Measurements from ENCODE around the gene HAT1.

The HAT1 gene

DNA sequence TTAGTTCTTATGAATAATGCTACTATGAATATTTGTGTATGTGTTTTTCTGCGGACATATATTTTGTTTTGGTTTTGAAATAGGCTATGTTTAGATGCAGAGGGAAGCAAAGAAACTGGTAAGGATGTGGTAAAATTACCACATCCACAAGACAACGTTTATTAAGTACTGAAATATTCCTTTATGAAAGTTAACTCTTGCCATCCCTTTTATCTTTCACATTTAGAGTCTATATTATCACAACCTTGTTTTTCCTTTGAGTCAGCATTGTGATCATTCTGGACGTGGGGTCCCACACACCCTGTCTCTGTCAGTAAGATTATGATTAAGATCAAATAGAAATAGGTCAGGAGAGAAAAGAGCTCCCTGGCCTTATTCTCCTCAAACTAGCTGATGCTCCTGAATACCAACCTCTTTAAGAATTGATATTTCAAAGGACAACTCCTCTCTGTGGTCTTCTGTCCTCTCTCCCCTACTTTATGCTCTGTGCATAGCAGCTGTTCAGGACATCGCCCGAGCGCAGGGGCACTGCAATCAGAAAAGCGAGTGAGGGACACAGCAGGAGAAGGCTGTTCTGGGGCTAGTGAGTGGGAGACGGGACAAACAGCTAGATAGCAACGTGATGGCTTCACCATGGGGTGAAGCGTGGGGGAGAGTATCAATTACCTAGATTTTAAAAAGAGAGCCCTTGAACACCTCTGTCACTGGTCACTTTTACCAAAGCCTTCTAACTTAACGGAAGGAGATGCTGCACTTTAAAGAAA, 89.7 kb downstream of the HAT1 start:
- TF ChIP-seq, protein P1, sequence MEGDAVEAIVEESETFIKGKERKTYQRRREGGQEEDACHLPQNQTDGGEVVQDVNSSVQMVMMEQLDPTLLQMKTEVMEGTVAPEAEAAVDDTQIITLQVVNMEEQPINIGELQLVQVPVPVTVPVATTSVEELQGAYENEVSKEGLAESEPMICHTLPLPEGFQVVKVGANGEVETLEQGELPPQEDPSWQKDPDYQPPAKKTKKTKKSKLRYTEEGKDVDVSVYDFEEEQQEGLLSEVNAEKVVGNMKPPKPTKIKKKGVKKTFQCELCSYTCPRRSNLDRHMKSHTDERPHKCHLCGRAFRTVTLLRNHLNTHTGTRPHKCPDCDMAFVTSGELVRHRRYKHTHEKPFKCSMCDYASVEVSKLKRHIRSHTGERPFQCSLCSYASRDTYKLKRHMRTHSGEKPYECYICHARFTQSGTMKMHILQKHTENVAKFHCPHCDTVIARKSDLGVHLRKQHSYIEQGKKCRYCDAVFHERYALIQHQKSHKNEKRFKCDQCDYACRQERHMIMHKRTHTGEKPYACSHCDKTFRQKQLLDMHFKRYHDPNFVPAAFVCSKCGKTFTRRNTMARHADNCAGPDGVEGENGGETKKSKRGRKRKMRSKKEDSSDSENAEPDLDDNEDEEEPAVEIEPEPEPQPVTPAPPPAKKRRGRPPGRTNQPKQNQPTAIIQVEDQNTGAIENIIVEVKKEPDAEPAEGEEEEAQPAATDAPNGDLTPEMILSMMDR (IDR thresholded peaks at IDR 0.05; ENCODE audit: extremely low read depth, insufficient read depth, missing control alignments): no peak
- no peak for DNase-seq (ENCODE audit: low spot score)
- in situ Hi-C loops (cut with MboI; ENCODE audit: low pct_unique_long_range_greater_than_20kb, low sequenced_read_pairs, unreplicated experiment): no loop called here

DNA sequence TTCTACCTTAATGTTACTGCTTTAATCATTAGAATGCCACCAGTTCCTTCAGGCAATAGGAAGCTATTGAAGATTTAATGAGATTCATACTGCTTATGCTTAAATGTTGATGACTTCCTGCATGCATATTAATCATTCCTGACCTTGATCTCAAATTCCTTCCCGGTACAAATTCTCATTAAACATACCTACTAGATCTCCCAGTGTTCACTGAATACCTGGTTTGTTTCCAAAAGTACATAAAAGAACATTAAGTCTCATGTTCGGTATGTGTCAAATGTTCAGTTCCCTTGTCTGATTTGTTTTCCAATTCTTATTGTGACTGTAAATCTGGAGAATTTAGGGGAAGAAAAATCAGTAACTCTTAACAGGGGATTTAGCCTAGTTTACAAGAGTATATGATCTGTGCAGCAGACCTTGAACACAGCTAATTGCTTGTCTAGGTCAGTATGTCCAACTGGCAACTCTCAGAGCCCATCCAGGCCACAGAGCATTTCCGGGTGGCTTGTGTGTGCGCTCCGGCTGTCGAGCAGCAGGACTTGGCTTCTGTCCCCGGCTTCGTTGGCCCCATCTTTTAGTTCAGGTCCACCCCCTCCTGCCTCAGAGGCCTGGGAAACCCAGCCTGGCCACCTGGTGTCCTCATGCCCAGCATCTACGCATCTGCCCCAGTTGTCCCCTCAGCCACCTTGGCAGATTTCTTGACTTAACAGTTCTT, 90.6 kb downstream of the HAT1 start:
- TF ChIP-seq, protein P1 (IDR thresholded peaks at IDR 0.05; ENCODE audit: extremely low read depth, insufficient read depth, missing control alignments): no peak
- no peak for DNase-seq (ENCODE audit: low spot score)
- in situ Hi-C loops (cut with MboI; ENCODE audit: low pct_unique_long_range_greater_than_20kb, low sequenced_read_pairs, unreplicated experiment): no loop called here

DNA sequence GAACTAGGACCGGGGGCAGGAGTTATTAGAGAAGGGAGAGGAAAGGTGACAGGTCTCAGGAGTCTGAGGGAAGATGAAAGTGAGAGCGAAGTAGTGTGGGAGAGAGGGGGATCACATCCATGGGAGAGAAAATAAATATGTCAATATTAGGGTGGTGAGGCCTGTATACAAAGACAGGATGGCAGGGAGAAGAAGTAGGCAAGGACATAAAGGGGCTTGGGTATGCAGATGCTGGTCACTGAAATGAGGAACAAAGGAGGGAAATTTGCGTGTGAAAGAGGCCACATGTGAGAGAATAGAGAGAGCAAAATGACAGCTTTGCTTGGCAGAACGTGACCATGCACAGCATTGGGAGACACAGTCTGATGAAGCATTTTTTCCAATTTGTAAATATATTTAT, 91.1 kb downstream of the HAT1 start:
- in situ Hi-C loops (cut with MboI; ENCODE audit: low pct_unique_long_range_greater_than_20kb, low sequenced_read_pairs, unreplicated experiment): no loop called here
- TF ChIP-seq, protein P1 (IDR thresholded peaks at IDR 0.05; ENCODE audit: extremely low read depth, insufficient read depth, missing control alignments): no peak
- peak; percentile 62 for DNase-seq (ENCODE audit: low spot score)

DNA sequence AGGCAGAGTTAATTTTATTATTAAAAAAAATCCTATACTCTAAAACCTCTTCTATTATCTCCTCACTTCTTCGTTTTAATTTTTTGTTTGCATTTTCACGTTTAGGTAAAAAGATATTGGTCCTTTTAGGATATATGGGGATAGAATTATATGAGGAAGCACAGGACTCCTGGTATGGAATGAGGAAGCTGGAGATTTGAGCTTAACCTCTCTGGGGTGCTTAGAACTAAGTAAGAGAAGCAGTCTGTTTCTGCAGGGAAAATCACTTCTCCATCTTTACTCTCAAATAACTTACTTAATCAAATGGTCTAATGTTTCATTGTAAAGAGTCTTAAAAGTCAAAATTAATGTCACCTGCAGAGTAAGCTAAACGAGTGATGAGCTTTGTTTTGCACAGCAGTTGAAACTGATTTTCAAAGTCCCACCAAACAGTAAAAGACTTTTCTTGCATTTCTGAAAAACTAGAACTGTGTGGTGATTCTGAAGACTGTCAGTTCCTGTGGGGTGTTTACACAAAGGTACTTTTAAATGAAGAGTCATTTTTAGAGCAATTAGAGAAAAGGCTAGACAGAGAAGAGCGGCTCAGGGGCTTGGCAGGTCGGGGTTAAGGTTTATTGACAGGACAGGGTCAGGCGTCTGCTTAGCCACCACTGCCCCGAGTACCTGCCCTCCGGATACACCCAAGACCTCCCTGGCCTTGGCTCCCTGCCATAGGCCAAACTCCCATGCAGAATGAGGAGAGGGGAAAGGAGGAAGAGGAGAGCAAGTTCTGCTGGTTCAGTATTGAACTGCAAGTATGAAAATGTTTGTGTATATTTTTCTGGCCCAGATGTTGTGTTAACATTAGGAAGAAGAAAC, 99.0 kb downstream of the HAT1 start:
- DNase-seq (ENCODE audit: low spot score): no peak
- in situ Hi-C loops (cut with MboI; ENCODE audit: low pct_unique_long_range_greater_than_20kb, low sequenced_read_pairs, unreplicated experiment): no loop called here
- TF ChIP-seq, protein P1 (IDR thresholded peaks at IDR 0.05; ENCODE audit: extremely low read depth, insufficient read depth, missing control alignments): no peak

DNA sequence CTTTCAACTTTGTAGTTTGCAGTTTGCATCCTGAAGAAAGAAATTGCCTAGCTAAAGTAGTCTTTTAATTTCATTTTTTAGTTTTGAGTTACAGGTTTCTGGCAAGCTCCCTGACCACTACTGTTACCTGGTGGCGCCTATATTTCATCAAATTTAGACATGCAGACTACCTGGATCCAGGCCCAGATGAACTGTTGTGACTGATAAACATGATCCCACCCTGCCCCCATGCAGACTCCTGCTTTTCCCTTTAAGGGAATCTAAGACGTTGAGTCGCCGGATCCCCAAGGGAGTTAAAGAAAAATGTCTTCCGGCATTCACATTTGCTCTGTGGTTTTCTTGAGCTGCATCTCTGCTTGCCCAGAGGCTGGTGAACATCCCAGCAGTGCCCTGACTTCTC, 99.7 kb downstream of the HAT1 start:
- TF ChIP-seq, protein P1 (IDR thresholded peaks at IDR 0.05; ENCODE audit: extremely low read depth, insufficient read depth, missing control alignments): no peak
- in situ Hi-C loops (cut with MboI; ENCODE audit: low pct_unique_long_range_greater_than_20kb, low sequenced_read_pairs, unreplicated experiment): no loop called here
- no peak for DNase-seq (ENCODE audit: low spot score)

DNA sequence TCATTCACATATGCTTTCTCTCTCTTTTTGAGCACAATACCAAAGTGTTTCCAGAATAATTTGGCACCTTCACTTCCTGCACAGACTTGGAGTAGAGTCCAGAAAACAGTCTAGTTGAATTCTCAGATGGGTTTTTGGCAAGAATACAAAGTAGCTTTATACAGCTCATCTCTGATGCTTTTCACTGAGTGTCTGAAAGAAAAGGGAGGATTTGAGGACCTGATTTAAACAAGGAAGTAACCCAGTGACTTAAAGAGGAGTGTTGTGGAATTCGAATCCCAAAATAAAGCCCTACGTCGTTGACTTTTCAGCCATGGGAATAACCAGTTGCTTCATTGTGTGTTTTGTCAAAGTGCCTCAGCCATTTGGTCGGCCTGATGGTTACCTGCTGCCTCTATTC, 109.3 kb downstream of the HAT1 start:
- in situ Hi-C loops (cut with MboI; ENCODE audit: low pct_unique_long_range_greater_than_20kb, low sequenced_read_pairs, unreplicated experiment): no loop called here
- DNase-seq (ENCODE audit: low spot score): no peak
- TF ChIP-seq, protein P1 (IDR thresholded peaks at IDR 0.05; ENCODE audit: extremely low read depth, insufficient read depth, missing control alignments): no peak

Data from GM13977 (cell line).